Measurements from ENCODE around the gene RNF152.
"Not testable (repeated sequence)": the region's sequence is repeated elsewhere in the genome, so short reads cannot be mapped to it uniquely, and the experiment has no call there.

Gene RNF152

GRCh38 chr18:61821748-61822147 lies 71.1 kb downstream of the RNF152 start:
- DNase-seq (ENCODE audit: low spot score) = no peak

DNA sequence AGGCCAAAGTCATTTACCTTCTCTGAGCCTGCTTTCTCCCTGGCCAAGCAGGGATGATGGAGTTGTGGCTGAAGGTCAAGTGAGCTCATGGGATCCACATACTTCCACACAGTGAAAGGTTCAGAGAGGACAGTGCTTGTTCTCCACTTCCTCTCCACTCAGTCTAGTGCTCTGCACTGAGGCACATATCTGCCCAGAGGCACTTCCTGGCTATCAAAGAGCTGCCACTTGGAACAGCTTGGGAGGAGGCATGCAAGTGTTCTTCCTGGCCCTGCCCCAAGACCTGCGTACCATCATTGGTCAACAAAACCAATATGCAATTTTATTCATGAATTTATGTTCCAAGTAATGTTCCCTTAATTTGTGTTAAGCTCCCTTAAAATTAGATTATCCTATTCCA lies 71.9 kb downstream of the RNF152 start:
- DNase-seq (ENCODE audit: low spot score) = no peak

GRCh38 chr18:61817086-61817485 lies 75.7 kb downstream of the RNF152 start:
- DNase-seq (ENCODE audit: low spot score) = no peak

GRCh38 chr18:61815885-61816470 lies 76.8 kb downstream of the RNF152 start:
- no peak for DNase-seq (ENCODE audit: low spot score)

DNA sequence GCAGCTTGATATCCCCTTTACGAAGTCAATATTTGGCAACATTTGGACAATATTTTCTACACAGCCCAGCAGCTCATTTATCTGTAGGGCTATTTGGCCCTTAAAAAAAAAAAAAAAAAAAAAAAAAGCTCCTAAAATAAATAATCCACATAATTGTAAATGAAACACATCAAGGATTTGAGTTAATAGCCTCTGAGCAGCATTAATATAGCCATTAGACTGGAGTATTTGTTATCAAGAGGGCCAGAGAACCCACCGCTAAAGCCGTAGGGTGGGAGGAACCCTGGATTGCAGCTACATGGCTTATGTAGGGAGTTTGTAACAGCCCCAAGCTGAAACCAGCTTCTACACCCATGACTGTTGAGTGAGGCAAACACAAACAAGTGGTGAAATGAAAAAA lies 84.5 kb downstream of the RNF152 start:
- no peak for DNase-seq (ENCODE audit: low spot score)

DNA sequence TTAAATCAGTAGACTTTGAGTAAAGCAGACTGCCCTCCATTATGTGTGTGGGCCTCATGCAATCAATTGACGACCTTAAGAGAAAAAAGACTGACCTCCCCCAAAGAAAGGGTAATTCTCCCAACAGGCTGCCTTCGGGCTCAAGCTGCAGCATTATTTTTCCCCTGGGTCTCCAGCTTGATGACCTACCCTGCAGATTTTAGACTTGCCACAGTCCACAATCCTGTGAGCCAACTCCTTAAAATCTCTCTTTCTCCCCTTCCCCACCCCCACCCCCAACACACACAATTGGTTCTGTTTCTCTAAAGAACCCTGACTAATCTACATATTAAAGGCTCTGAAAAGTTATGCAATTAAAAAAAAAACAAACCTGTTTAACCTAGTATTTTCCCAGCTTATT lies 89.4 kb downstream of the RNF152 start:
- no peak for DNase-seq (ENCODE audit: low spot score)

DNA sequence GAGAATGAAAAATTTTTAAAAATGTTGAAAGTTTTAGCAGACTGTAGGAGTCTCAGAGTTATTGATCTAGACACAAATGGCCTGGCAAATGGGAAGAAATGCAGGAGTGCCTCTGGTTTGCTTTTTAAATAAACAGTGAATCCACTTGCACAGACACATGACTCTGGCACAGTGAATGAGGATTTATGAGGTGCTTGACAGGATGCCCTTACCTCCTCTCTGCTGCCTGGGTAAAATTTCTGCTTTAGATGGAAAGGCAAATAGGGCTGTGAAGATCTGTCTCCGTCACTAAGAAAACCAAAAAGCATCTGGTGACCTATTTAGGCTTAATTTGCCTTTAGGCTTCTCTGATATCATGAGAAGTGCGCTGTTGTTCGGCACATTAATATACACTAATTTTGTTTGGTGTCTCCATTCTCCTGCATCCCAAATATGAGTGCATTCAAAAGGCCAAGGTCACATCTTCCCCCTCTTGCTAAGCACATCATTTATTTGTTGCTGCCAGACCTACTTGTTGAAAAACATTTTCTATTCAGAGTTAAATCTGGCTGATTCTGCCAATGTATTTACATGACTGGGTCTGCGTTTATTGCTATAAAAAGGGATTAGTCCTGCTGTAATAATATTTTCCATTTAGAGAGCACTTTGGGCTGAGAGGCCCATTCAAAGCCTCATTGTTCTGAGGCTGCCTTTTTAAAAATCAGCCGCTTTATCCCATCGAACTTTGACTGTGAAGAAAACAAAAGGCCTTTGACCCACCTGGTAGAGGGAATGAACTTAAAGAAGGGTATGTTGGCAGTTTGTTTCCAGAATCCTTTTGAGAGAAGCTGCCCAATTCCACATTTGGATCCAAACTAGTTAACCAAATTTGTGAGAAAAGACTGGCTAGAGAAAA lies 94.9 kb downstream of the RNF152 start:
- DNase-seq (ENCODE audit: low spot score) = no peak

- DNase-seq (ENCODE audit: low spot score) = no peak
Observed at GRCh38 chr18:61791031-61791430, 101.8 kb downstream of the RNF152 start.

- not testable (repeated sequence) for DNase-seq (ENCODE audit: low spot score)
Observed at GRCh38 chr18:61787011-61787670, 105.7 kb downstream of the RNF152 start.

DNA sequence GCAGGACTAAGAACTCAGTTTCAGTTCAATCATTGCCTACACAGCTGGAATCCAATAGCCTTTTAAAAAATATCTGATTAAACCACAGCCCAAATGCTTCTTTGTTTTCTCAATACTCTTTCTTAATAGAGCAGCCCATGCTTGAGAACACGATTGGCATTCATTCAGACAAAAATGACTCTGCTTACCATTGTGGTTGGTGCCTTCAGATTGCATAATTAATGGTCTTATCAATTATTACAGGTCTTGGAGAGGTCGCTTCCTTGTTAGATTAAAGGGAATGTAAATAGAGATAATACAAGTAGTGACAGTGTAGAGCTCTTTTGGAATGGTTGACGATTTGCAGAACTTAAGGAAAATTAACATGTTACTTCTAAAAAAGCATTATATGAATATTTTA lies 107.2 kb downstream of the RNF152 start:
- DNase-seq (ENCODE audit: low spot score) = no peak

GRCh38 chr18:61784834-61785233 lies 108.0 kb downstream of the RNF152 start:
- no peak for DNase-seq (ENCODE audit: low spot score)

GRCh38 chr18:61782545-61782944 lies 110.3 kb downstream of the RNF152 start:
- no peak for DNase-seq (ENCODE audit: low spot score)

GRCh38 chr18:61776201-61776600 lies 116.6 kb downstream of the RNF152 start:
- DNase-seq (ENCODE audit: low spot score) = not testable (repeated sequence)

- DNase-seq (ENCODE audit: low spot score) = no peak
Observed at GRCh38 chr18:61774846-61775245, 118.0 kb downstream of the RNF152 start.

- no peak for DNase-seq (ENCODE audit: low spot score)
Observed at GRCh38 chr18:61772293-61772848, 120.4 kb downstream of the RNF152 start.

DNA sequence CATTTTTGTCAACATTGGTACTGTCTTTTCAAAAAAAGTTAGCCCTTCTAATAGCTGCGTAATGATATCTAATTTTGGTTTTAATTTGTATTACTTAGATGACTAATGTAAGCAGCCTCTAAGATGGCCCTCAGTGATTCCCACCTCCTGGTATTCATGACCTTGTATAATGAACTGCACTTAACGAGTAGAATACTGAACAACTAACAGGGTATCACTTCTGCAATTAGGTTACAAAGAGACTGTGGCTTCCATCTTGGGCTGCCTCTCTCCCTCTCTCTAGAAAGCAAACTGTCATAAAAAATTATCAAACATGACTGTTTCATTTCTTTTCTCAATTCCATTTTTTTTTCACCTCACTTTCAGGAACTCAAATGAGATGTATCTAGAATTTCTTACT lies 120.9 kb downstream of the RNF152 start:
- no peak for DNase-seq (ENCODE audit: low spot score)

GRCh38 chr18:61770279-61770678 lies 122.5 kb downstream of the RNF152 start:
- DNase-seq (ENCODE audit: low spot score) = no peak

DNA sequence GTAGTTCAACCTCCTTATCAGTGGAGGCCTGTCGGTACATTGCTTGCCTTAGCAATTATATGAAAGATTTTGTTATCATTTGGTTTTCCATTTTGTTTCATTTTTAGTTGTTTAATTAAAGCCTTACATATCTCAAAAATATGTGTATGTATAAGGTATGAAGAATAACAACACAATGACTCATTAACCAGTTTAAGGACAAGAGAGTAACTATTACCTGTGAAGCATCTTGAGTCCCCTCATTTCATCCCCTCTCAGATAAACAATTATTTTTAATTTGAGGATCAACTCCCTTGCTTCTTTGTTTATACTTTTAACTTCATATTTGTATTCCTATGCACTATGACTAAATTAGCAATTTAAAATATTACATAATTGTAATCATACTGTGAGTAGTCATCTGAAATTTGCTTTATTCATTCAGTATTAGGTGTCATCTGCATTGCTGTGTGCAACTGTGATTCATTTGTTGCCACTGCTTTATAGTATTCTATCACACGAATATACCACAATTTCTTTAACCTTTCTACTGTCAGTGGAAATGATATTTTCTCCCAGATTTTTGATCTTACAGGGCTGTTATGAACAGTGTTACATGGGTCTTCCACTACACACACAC lies 126.4 kb downstream of the RNF152 start:
- no peak for DNase-seq (ENCODE audit: low spot score)

DNA sequence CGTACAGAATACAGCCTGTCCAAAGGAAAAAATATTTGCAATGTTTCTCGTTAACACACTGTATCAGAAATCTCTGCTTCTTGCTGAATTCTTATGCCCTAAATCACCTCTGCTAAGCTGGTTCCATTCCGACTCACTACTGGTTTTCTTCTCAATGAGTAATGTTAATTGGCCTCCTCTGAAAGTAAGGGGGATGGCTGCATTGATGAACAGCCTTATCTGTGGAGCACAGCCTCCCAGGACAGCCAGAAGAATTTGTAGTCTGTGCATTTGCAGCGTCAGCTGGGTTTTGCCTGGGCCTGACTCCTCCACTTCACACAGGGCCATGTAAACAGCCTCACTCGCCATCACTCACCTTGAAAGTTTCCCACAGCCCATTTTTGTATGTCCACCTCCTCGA lies 127.7 kb downstream of the RNF152 start:
- DNase-seq (ENCODE audit: low spot score) = no peak

DNA sequence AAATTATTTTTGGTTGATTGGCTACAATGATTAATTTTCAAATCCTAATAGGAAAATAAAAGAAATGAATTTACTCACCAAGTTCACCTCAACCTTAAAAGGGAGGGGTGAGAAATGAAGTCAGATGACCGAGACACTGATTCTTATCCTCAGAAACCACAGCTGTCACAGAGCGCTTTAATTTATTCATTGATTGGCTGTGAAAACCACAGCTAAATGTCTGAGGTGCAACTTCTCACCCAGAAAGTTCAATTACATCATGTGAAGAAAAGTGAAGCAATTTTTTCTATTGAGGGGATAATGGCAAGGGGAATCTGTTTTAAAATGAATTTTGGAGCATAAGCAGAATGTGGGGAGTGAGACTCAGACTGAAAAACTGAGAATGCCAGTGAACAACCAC lies 128.4 kb downstream of the RNF152 start:
- DNase-seq (ENCODE audit: low spot score) = no peak

DNA sequence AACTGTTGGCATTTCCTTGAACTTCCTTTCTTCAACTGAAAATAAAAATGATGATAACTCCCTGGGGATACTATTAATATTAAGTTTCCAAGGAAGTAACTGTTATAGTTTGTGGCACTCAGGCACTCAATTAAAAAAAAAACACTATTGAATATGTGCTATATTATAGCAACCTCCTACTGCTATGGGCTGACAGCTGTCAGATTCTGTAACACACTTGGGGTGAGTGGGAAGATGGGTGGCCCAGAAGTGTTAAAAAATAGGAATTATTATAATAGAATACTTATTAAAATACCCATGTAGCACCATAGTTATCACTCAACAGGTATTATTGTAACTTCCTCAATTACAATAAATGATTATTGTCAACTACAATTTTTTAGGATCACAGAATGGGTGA lies 130.9 kb downstream of the RNF152 start:
- DNase-seq (ENCODE audit: low spot score) = no peak
